ENCODE results near the gene GPC6. TPM values are rescaled to one million over a fixed set of nuclear protein-coding genes. Genes with fewer than 3 reads are reported as not detected.

The GPC6 gene
- polyA plus RNA-seq, 4 donors = 0.22 to 45.0 (median 1.4) TPM

DNA sequence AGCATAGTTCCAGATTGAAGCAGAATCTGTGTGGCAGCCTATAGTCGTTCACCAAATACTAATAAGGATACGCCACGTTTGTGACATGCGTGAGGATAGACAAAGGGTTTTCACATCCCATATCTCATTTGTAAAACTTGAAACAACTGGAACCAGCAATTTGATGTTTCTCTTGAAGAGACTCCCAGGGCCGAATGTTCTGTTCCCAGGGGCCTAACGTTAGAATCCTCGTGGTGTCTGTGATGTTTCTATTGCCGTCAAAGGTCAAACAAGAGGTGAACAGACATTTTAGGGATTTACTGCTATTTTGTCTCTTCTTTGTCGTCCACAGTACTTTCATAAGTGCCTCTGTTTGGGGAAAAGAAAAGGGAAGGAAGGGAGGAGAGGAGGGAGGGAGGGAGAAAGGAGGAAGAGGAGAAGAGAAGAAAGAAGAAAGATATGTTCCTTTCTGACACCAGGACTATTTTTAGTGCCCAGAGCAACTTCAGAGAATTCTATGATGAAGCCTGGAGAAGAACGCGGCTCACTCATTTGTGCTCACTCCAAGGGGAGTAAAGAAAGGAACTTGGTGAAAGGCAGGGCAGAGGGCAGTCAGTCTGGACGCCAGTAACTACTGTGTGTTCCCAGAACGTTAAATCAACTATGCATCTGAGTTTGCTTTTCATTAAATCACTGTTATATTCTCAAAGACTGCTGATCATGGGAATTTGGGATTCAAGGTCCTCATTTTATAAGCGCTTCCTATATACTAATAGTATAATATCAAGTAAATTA is 1098.3 kb downstream of the GPC6 start:
- FAIRE-seq (no peak), DNase-seq (no peak)
- no peaks in the 10 kb centered on the region for H3K27me3 ChIP-seq (ENCODE audit: control insufficient read depth in 3 of 3, insufficient read depth in 3 of 3, low read length in 3 of 3)
- H3K4me1 ChIP-seq (ENCODE audit: control insufficient read depth in 3 of 3, insufficient read depth in 2 of 3, low read depth in 1 of 3, low read length in 2 of 3) = no peaks in the 10 kb centered on the region
- no peaks in the 10 kb centered on the region for H3K36me3 ChIP-seq (ENCODE audit: control insufficient read depth in 3 of 3, insufficient read depth in 2 of 3, low read depth in 1 of 3, low read length in 3 of 3)
- H3K9me3 ChIP-seq (ENCODE audit: control insufficient read depth in 2 of 2, insufficient read depth in 1 of 2, low read depth in 1 of 2, low read length in 1 of 2) = no peaks in the 10 kb centered on the region
- H3K27ac ChIP-seq (ENCODE audit: low read depth in 1 of 3, low read length in 2 of 3) = peak overlapping the region in 1 of 3 donors; percentile 68
- 83 to 91% (median 85%) methylated on average over 14 of the region's 14 CpGs for WGBS, 3 donors
- H3K4me3 ChIP-seq (ENCODE audit: low read depth in 1 of 3, low read length in 3 of 3) = no peak overlapping the region

DNA sequence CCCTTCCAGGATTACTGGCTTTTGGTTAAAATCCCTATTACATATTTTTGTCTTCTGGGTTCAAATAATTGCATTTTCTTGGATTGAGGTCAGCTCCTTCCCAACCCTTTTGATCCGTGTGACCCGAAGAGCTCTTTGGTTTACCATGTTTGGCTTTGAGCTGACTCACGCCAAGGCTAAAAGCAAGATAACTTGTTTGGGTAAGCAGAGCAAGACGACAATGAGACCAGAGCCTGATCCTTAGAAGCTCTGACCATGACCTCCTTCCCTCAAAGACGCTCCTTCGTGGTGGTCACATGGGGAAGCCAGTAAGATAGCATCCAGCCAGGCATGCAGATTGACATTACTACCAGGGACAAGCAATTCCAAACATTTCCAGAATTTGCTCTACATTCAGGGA is 1099.0 kb downstream of the GPC6 start:
- Histone ChIP-seq H3K36me3 (ENCODE audit: control insufficient read depth in 3 of 3, insufficient read depth in 2 of 3, low read depth in 1 of 3, low read length in 3 of 3) (no peaks in the 10 kb centered on the region), H3K9me3 (ENCODE audit: control insufficient read depth in 2 of 2, insufficient read depth in 1 of 2, low read depth in 1 of 2, low read length in 1 of 2) (no peaks in the 10 kb centered on the region), H3K27me3 (ENCODE audit: control insufficient read depth in 3 of 3, insufficient read depth in 3 of 3, low read length in 3 of 3) (no peaks in the 10 kb centered on the region), H3K27ac (ENCODE audit: low read depth in 1 of 3, low read length in 2 of 3) (no peak overlapping the region), H3K4me3 (ENCODE audit: low read depth in 1 of 3, low read length in 3 of 3) (no peak overlapping the region), H3K4me1 (ENCODE audit: control insufficient read depth in 3 of 3, insufficient read depth in 2 of 3, low read depth in 1 of 3, low read length in 2 of 3) (peaks cover 0 to 5% (median 2%) of the 10 kb centered on the region in 3 donors)
- DNase-seq (no peak), FAIRE-seq (no peak)
- 81 to 89% (median 88%) methylated on average over 6 of the region's 6 CpGs for WGBS, 3 donors

DNA sequence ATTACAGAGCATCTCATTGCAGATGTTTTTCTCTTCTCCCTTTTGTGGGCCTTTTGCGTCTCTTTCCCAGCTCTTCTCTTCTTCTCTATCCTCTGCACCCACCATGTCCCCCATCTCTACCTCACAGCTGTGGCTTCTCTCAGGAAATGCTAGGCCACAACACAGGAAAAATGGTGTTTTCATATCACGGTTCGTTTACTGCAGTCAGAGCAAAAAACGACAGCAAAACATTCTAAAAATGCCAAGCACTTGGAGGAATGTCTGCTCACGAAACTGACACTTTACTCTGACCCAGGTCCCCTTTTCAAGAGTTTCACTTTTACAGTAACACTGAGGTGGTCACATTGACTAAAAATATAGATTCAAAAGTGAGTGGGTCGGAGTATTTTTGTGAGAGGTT is 1100.7 kb downstream of the GPC6 start:
- FAIRE-seq = no peak
- H3K4me3 ChIP-seq (ENCODE audit: low read depth in 1 of 3, low read length in 3 of 3) = no peak overlapping the region
- no peaks in the 10 kb centered on the region for H3K9me3 ChIP-seq (ENCODE audit: control insufficient read depth in 2 of 2, insufficient read depth in 1 of 2, low read depth in 1 of 2, low read length in 1 of 2)
- no peaks in the 10 kb centered on the region for H3K27me3 ChIP-seq (ENCODE audit: control insufficient read depth in 3 of 3, insufficient read depth in 3 of 3, low read length in 3 of 3)
- no peak for DNase-seq
- 38 to 78% (median 60%) methylated on average over 6 of the region's 6 CpGs for WGBS, 3 donors
- peak overlapping the region in 1 of 3 donors; percentile 11 for H3K27ac ChIP-seq (ENCODE audit: low read depth in 1 of 3, low read length in 2 of 3)
- H3K4me1 ChIP-seq (ENCODE audit: control insufficient read depth in 3 of 3, insufficient read depth in 2 of 3, low read depth in 1 of 3, low read length in 2 of 3) = peaks cover 0 to 8% (median 2%) of the 10 kb centered on the region in 3 donors
- no peaks in the 10 kb centered on the region for H3K36me3 ChIP-seq (ENCODE audit: control insufficient read depth in 3 of 3, insufficient read depth in 2 of 3, low read depth in 1 of 3, low read length in 3 of 3)

DNA sequence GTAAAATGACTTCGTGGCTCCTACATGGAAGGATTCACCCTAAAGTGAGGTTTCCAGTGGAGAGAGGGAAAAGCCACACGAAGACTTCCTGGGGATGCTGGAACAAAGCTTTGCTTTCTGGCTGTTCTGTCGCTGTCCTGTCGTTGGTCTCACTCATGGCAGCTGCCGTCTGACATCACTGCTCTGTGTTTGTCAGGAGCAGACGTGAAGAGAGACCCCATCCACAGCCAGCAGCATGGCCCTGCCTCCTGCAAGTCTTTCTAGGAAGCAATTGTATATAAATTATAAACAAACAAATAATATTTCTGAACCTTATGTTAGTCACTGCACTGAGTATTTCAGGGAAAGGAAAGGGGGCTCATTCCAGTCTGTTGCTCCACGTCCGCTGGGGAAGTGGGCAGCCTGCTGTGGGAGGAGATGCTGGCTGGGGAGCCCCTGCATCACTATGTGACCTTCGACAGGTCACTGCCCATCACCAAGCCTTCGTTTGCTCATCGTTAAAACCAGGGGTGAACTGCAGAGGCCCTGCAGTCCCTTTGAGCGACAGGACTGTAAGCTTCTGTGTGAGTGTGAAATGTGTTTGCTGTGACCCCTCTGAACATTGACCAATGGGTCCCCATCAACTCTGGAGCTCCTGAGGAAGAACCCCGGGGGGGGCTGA is 1101.9 kb downstream of the GPC6 start:
- Histone ChIP-seq H3K27ac (ENCODE audit: low read depth in 1 of 3, low read length in 2 of 3) (peak overlapping the region in 1 of 3 donors; percentile 67), H3K27me3 (ENCODE audit: control insufficient read depth in 3 of 3, insufficient read depth in 3 of 3, low read length in 3 of 3) (no peaks in the 10 kb centered on the region), H3K9me3 (ENCODE audit: control insufficient read depth in 2 of 2, insufficient read depth in 1 of 2, low read depth in 1 of 2, low read length in 1 of 2) (no peaks in the 10 kb centered on the region), H3K4me3 (ENCODE audit: low read depth in 1 of 3, low read length in 3 of 3) (no peak overlapping the region), H3K4me1 (ENCODE audit: control insufficient read depth in 3 of 3, insufficient read depth in 2 of 3, low read depth in 1 of 3, low read length in 2 of 3) (peaks cover 0 to 8% (median 2%) of the 10 kb centered on the region in 3 donors), H3K36me3 (ENCODE audit: control insufficient read depth in 3 of 3, insufficient read depth in 2 of 3, low read depth in 1 of 3, low read length in 3 of 3) (no peaks in the 10 kb centered on the region)
- FAIRE-seq = no peak
- 77 to 86% (median 83%) methylated on average over 13 of the region's 13 CpGs for WGBS, 3 donors
- DNase-seq = no peak

DNA sequence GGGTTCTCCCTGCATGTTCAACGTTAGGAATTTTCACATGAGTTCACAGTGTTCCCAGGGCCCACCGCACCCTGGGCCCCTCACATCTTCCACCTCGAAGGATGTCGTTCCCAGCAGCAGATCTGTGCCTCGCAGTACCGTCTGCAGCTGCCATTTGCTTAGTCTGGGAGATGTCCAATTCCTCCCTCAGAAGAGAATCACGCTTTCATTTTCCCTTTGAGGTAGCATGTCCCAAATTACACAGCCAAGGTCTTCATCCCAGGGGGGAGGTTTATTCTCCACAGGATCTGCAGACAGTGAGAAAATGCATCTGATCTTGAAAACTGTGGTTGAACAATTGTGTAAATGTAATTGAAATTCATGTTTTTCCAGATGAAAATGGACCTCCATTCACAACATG is 1102.7 kb downstream of the GPC6 start:
- 66 to 87% (median 83%) methylated on average over 7 of the region's 7 CpGs for WGBS, 3 donors
- H3K27ac ChIP-seq (ENCODE audit: low read depth in 1 of 3, low read length in 2 of 3) = peak overlapping the region in 1 of 3 donors; percentile 7

DNA sequence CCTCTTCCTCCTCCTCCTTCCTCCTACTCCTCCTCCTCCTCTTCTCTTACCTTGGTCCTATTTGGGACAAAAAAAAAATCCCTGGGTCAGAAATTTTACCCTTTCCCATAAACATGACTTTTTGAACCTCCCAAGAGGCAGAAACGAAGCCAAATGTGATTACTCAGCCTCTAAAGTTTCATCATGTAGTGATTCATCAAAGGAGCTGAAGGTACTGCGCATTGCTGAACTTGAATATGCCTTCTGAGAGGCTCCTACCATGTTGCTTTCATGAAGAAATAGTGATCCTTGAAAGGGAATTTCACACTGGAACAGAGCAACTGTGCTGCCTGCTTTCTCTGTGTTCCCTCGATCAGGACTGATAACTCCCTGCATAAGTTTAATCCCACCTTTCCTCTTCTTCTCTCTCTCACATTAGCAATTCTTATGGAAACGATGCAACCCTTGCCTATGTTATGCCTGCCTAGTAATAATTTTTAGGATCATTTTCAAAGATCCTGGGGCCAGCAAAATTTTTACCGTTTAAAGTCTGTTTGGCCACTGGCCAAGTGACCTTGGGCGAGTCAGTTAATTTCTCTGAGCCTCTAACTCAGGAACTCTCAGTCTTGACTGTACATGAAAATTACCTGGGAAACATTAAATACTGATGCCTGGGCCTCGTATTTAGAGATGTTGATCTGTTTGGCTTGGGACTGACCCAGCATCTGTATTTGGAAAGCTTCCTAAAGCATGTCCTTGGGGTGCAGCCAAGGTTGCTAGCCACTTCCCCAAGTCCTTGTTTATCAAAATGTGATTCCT is 1103.3 kb downstream of the GPC6 start:
- H3K9me3 ChIP-seq (ENCODE audit: control insufficient read depth in 2 of 2, insufficient read depth in 1 of 2, low read depth in 1 of 2, low read length in 1 of 2) = no peaks in the 10 kb centered on the region
- no peak overlapping the region for H3K4me3 ChIP-seq (ENCODE audit: low read depth in 1 of 3, low read length in 3 of 3)
- peak overlapping the region in 1 of 3 donors; percentile 19 for H3K27ac ChIP-seq (ENCODE audit: low read depth in 1 of 3, low read length in 2 of 3)
- 42 to 47% (median 47%) methylated on average over 7 of the region's 7 CpGs for WGBS, 3 donors
- H3K36me3 ChIP-seq (ENCODE audit: control insufficient read depth in 3 of 3, insufficient read depth in 2 of 3, low read depth in 1 of 3, low read length in 3 of 3) = no peaks in the 10 kb centered on the region
- peaks cover 0 to 8% (median 2%) of the 10 kb centered on the region in 3 donors for H3K4me1 ChIP-seq (ENCODE audit: control insufficient read depth in 3 of 3, insufficient read depth in 2 of 3, low read depth in 1 of 3, low read length in 2 of 3)
- DNase-seq = no peak
- no peak for FAIRE-seq
- H3K27me3 ChIP-seq (ENCODE audit: control insufficient read depth in 3 of 3, insufficient read depth in 3 of 3, low read length in 3 of 3) = no peaks in the 10 kb centered on the region

More for the DNA sequence above, 1102.7 kb downstream of the GPC6 start:
- peaks cover 0 to 8% (median 2%) of the 10 kb centered on the region in 3 donors for H3K4me1 ChIP-seq (ENCODE audit: control insufficient read depth in 3 of 3, insufficient read depth in 2 of 3, low read depth in 1 of 3, low read length in 2 of 3)
- FAIRE-seq (no peak), DNase-seq (no peak)
- no peaks in the 10 kb centered on the region for H3K9me3 ChIP-seq (ENCODE audit: control insufficient read depth in 2 of 2, insufficient read depth in 1 of 2, low read depth in 1 of 2, low read length in 1 of 2)
- no peaks in the 10 kb centered on the region for H3K27me3 ChIP-seq (ENCODE audit: control insufficient read depth in 3 of 3, insufficient read depth in 3 of 3, low read length in 3 of 3)
- no peak overlapping the region for H3K4me3 ChIP-seq (ENCODE audit: low read depth in 1 of 3, low read length in 3 of 3)
- no peaks in the 10 kb centered on the region for H3K36me3 ChIP-seq (ENCODE audit: control insufficient read depth in 3 of 3, insufficient read depth in 2 of 3, low read depth in 1 of 3, low read length in 3 of 3)

DNA sequence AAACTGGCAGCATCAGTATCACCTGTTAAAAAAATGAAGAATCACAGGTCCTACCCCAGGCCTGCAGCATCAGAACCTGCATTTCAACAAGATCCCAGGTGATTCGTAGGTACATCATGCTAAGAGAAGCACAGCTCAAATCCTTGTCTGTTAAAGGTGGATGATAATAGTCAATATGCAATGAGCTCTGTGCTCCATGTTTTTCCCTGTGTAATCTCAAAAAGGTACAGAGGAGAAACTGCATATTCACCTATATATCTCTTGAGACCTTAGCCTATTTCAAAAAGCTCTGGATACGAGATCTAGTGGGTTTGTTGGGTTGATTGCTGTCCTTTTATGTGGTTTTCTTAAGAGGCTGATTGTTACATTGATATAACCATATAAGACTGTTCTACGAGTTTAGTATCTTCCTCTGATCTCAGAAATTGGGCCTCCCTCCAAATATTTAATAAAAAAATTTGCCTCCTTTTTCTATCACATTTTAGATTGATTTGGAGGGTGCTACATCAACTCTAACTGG is 1104.0 kb downstream of the GPC6 start:
- no peaks in the 10 kb centered on the region for H3K9me3 ChIP-seq (ENCODE audit: control insufficient read depth in 2 of 2, insufficient read depth in 1 of 2, low read depth in 1 of 2, low read length in 1 of 2)
- FAIRE-seq (no peak), DNase-seq (no peak)
- H3K4me3 ChIP-seq (ENCODE audit: low read depth in 1 of 3, low read length in 3 of 3) = no peak overlapping the region
- H3K27me3 ChIP-seq (ENCODE audit: control insufficient read depth in 3 of 3, insufficient read depth in 3 of 3, low read length in 3 of 3) = no peaks in the 10 kb centered on the region
- peak overlapping the region in 1 of 3 donors; percentile 19 for H3K27ac ChIP-seq (ENCODE audit: low read depth in 1 of 3, low read length in 2 of 3)
- H3K4me1 ChIP-seq (ENCODE audit: control insufficient read depth in 3 of 3, insufficient read depth in 2 of 3, low read depth in 1 of 3, low read length in 2 of 3) = peaks cover 0 to 8% (median 2%) of the 10 kb centered on the region in 3 donors
- 67 to 73% (median 67%) methylated on average over 3 of the region's 3 CpGs for WGBS, 3 donors
- no peaks in the 10 kb centered on the region for H3K36me3 ChIP-seq (ENCODE audit: control insufficient read depth in 3 of 3, insufficient read depth in 2 of 3, low read depth in 1 of 3, low read length in 3 of 3)

DNA sequence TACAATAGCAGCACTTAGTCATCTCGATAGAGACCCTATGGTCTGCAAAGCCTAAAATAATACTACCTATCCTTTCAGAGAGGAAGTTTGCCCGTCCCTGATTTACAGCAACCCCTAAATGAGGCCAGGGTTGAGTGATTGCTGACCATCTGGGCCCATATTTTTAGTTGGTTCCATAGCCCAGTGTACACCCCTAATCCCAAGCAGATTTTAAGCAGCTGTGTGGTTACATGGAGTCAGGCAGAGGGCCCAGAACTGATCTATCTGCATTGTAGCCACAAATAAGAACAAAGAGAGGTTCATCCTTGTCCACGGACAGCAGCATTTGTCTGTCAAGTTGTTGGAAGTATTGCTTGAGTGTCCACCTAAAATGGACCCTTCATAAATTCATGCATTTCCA is 1104.7 kb downstream of the GPC6 start:
- Histone ChIP-seq H3K4me3 (ENCODE audit: low read depth in 1 of 3, low read length in 3 of 3) (no peak overlapping the region), H3K36me3 (ENCODE audit: control insufficient read depth in 3 of 3, insufficient read depth in 2 of 3, low read depth in 1 of 3, low read length in 3 of 3) (no peaks in the 10 kb centered on the region), H3K27ac (ENCODE audit: low read depth in 1 of 3, low read length in 2 of 3) (no peak overlapping the region), H3K9me3 (ENCODE audit: control insufficient read depth in 2 of 2, insufficient read depth in 1 of 2, low read depth in 1 of 2, low read length in 1 of 2) (no peaks in the 10 kb centered on the region), H3K4me1 (ENCODE audit: control insufficient read depth in 3 of 3, insufficient read depth in 2 of 3, low read depth in 1 of 3, low read length in 2 of 3) (peaks cover 0 to 8% (median 2%) of the 10 kb centered on the region in 3 donors), H3K27me3 (ENCODE audit: control insufficient read depth in 3 of 3, insufficient read depth in 3 of 3, low read length in 3 of 3) (no peaks in the 10 kb centered on the region)
- DNase-seq (no peak), FAIRE-seq (no peak)
- WGBS, 3 donors = 83 to 92% (median 88%) methylated on average over 3 of the region's 3 CpGs

All from small intestine (tissue), 7 donors.